ENCODE data around the gene FCHSD2. TPM values are rescaled to one million over a fixed set of nuclear protein-coding genes. Genes with fewer than 3 reads are reported as not detected.
"Not testable (repeated sequence)": the region's sequence is repeated elsewhere in the genome, so short reads cannot be mapped to it uniquely, and the experiment has no call there.

Gene FCHSD2
- total RNA-seq, 1 experiment from 2014 or later, result 4.6 TPM

DNA sequence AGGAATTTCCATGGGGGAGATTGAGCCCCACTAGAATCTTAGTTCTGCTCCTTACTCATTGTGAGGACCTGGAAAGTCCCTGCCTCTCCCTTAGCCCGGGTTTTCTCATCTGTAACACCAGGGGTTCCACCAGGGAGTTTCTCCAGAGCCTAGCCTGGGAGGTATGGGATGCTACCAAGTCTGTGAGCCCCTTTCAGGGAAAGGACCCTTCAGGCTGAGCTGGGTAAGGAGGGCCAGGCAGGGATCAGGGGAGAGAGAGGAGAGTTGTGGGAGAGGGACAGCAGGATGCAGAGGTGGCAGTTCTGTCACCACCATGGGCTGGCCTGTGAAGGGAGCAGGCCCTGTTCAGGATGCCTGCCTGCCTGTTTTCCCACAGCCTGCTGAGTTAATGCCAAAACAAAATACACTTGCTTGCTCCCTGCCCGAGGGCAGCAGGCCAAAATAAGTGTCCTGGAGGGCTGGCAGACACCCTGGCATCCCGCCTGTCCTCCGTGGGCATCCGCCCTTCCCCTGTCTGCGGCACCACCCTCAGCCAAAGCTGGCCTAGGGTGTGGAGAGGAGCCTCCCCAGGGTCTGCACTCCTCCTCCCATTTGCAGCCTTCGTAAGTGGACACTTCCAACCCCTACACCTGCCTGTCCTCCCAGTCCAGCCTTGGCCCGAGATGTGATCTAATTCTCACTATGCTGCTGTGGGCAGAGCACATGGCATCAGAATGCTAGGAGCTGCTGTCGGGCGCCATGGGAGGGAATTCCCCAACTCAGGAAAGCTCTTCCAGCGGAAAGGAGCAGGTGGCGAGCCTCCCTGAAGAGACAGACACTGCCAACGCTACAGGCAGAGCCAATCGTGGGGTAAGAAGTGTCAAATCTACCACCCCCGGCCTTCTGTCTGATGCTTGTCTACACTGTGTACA is 5.9 kb upstream of the FCHSD2 start:
- H3K36me3 ChIP-seq (replicated peaks; ENCODE audit: control insufficient read depth, insufficient read depth, low read length), result no peaks in the 10 kb centered on the region
- no peaks in the 10 kb centered on the region for H3K27me3 ChIP-seq (ENCODE audit: control insufficient read depth, insufficient read depth, low read length)
- peak; percentile 68 for DNase-seq
- H3K4me3 ChIP-seq (ENCODE audit: insufficient read depth, low read depth, low read length), result no peak overlapping the region

DNA sequence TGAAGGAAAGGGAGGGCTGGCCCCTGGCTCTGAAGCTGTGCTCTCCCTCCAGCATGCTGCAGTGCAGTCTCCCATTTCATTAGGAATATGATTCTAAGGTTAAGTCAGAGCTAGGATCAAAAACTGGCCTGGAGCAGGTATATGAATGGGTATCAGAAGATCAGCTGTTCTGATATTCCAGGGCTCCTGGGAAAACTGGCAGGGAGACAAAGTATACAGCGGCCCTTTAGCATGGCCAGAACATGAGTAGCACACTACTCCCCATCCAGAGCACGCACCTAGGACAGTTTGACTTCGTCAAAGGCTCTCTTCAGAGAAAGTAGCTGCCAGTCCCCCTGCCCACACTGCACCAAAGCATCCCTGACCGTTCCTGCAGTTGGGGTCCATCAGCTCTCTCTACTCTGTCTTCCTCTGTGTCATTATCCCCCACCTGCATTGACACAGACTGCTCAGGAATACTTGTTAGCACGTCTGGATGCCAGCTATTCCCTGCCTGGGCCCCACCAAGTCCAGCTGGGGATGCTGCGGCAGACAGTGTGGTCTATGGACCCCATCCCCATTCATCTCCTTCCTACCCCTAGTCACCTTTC is 4.0 kb upstream of the FCHSD2 start:
- H3K27me3 ChIP-seq (ENCODE audit: control insufficient read depth, insufficient read depth, low read length), result no peaks in the 10 kb centered on the region
- no peaks in the 10 kb centered on the region for H3K36me3 ChIP-seq (replicated peaks; ENCODE audit: control insufficient read depth, insufficient read depth, low read length)
- no peak for DNase-seq
- no peak overlapping the region for H3K4me3 ChIP-seq (ENCODE audit: insufficient read depth, low read depth, low read length)

- Histone ChIP-seq H3K27me3 (ENCODE audit: control insufficient read depth, insufficient read depth, low read length) (peaks cover 3% of the 10 kb centered on the region; the same call in 1 of the 2 replicates), H3K4me3 (ENCODE audit: insufficient read depth, low read depth, low read length) (peak overlapping the region; percentile 79), H3K36me3 (replicated peaks; ENCODE audit: control insufficient read depth, insufficient read depth, low read length) (no peaks in the 10 kb centered on the region)
- DNase-seq, result no peak
Observed at GRCh38 chr11:73143126-73143838, 1.2 kb upstream of the FCHSD2 start.

DNA sequence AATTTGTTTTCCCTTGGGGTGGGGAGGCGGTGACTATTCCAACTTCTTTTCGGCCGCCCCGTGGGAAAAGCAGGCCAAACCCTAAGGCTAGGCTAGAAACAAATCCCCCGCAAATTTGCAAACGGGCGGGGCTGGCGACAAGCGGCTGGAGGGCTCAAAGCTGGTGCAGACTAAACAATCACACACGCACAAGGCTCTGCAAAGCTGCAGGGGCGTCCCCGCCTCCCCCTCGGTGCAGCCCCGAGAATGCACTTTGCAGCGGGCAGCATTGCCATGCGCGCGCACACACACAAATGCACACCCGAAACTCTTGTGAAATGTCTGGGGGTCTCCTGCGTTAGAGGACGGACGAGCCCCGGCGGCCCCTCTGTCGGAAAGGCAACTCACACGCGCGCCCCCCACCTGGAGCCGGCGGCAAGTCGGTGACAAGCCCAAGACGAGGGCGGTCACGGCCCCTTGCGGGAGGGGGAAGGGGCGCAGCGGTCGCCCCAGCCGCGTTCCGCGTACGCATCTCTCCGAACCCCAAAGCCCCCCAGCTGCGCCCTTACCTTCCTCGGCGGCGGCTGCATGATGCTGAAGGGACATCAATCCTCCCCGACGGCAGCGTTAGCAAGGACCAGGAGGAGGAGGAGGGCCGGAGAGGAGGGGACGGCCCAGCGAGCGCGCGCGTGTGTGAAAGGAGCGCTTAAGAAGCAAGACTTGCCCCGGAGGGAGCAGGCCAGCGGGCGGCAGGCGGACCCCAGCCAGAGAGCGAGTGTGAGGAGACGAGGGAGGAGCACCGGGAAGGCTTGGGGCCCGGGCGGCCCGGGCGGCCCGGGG is 600 bp downstream of the FCHSD2 start:
- Histone ChIP-seq H3K27me3 (ENCODE audit: control insufficient read depth, insufficient read depth, low read length) (peaks cover 3% of the 10 kb centered on the region; the same call in 1 of the 2 replicates), H3K4me3 (ENCODE audit: insufficient read depth, low read depth, low read length) (peak overlapping the region; percentile 79), H3K36me3 (replicated peaks; ENCODE audit: control insufficient read depth, insufficient read depth, low read length) (no peaks in the 10 kb centered on the region; the same call in 1 of the 2 replicates)
- DNase-seq, result peak; percentile 74

DNA sequence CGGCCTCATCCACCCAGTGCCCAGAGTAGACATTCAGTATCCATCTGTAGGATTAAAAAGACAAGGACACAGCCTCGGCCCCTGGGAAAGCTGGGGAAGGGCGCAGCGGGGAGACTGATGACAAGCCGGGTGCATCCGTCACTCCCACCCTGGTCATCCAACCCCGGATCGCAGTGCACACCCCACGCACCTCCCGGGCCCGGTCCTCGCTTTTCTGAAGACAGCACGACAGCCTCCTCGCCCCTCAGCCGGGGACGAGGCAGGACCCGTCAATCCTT is 1.1 kb downstream of the FCHSD2 start:
- H3K36me3 ChIP-seq (replicated peaks; ENCODE audit: control insufficient read depth, insufficient read depth, low read length), result no peaks in the 10 kb centered on the region; the same call in 1 of the 2 replicates
- peak overlapping the region; percentile 79 for H3K4me3 ChIP-seq (ENCODE audit: insufficient read depth, low read depth, low read length)
- peak; percentile 55 for DNase-seq
- H3K27me3 ChIP-seq (ENCODE audit: control insufficient read depth, insufficient read depth, low read length), result peaks cover 3% of the 10 kb centered on the region; the same call in 1 of the 2 replicates

DNA sequence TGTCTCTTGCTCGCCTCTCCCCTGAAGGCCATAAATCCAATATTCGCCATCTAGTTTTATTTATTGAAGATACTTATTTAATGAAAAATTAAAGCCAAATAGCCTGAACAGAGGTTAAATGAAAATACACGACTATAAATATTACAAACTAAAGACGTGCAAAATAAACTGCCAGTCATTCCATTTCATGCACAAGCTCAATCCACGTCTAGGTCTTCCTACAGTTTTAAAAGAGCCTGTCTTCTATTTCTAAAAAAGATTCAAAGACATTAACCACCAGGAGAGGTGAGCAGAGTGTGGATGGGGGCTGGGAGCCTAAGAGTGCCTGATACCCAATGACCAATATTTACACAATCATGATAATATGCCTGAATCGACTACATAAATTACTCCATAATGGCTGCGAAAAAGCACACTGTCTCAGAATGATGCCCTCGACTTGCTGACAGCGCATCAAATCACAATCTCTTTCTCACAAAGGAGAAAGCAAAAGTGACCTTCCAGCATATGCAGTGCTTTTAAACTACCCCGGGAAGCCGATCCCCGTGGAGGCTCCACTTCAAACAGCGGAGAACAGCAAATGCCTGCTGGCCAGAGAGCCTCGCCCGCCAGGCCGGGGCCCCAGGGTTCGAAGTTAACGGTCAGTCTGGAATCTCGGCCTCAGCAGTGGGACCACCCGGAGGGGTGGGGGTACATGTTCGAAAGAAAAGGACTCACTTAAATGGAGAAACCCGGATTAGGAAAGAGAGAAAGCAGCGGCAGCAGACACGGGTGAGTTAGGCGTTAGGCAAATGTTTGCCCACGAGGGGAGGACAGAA is 1.7 kb downstream of the FCHSD2 start:
- H3K36me3 ChIP-seq (replicated peaks; ENCODE audit: control insufficient read depth, insufficient read depth, low read length), result no peaks in the 10 kb centered on the region; the same call in 1 of the 2 replicates
- peak overlapping the region; percentile 79 for H3K4me3 ChIP-seq (ENCODE audit: insufficient read depth, low read depth, low read length)
- H3K27me3 ChIP-seq (ENCODE audit: control insufficient read depth, insufficient read depth, low read length), result peaks cover 3% of the 10 kb centered on the region; the same call in 1 of the 2 replicates
- DNase-seq, result peak; percentile 73

GRCh38 chr11:73139476-73140198 is 2.5 kb downstream of the FCHSD2 start:
- DNase-seq, result no peak
- H3K4me3 ChIP-seq (ENCODE audit: insufficient read depth, low read depth, low read length), result no peak overlapping the region
- peaks cover 3% of the 10 kb centered on the region; the same call in 1 of the 2 replicates for H3K27me3 ChIP-seq (ENCODE audit: control insufficient read depth, insufficient read depth, low read length)
- H3K36me3 ChIP-seq (replicated peaks; ENCODE audit: control insufficient read depth, insufficient read depth, low read length), result no peaks in the 10 kb centered on the region; the same call in 1 of the 2 replicates

DNA sequence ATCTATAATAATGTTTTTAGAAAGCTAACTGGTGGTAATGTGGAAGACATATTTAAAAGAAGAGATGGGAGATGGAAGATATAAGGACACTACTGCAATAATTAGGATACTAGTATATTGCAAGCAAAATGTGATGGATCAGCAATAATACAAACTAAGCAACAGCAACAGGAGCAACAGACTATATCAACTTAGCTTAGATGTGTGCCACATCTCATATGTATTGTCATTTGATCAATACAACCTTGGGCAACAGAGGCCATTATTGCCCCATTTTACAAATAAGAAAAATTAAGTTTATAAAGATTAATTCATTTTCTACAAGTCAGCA is 4.2 kb downstream of the FCHSD2 start:
- no peak for DNase-seq
- Histone ChIP-seq H3K4me3 (ENCODE audit: insufficient read depth, low read depth, low read length) (no peak overlapping the region), H3K36me3 (replicated peaks; ENCODE audit: control insufficient read depth, insufficient read depth, low read length) (no peaks in the 10 kb centered on the region; the same call in 1 of the 2 replicates), H3K27me3 (ENCODE audit: control insufficient read depth, insufficient read depth, low read length) (peaks cover 3% of the 10 kb centered on the region; the same call in 1 of the 2 replicates)

GRCh38 chr11:73137262-73137943 is 4.7 kb downstream of the FCHSD2 start:
- no peak for DNase-seq
- Histone ChIP-seq H3K4me3 (ENCODE audit: insufficient read depth, low read depth, low read length) (no peak overlapping the region), H3K36me3 (replicated peaks; ENCODE audit: control insufficient read depth, insufficient read depth, low read length) (no peaks in the 10 kb centered on the region; the same call in 1 of the 2 replicates), H3K27me3 (ENCODE audit: control insufficient read depth, insufficient read depth, low read length) (peaks cover 3% of the 10 kb centered on the region; the same call in 1 of the 2 replicates)

GRCh38 chr11:73136722-73137121 is 5.4 kb downstream of the FCHSD2 start:
- H3K36me3 ChIP-seq (replicated peaks; ENCODE audit: control insufficient read depth, insufficient read depth, low read length); H3K27me3 ChIP-seq (ENCODE audit: control insufficient read depth, insufficient read depth, low read length); H3K4me3 ChIP-seq (ENCODE audit: insufficient read depth, low read depth, low read length); DNase-seq: not testable (repeated sequence)

- no peaks in the 10 kb centered on the region; the same call in 1 of the 2 replicates for H3K27me3 ChIP-seq (ENCODE audit: control insufficient read depth, insufficient read depth, low read length)
- H3K4me3 ChIP-seq (ENCODE audit: insufficient read depth, low read depth, low read length), result no peak overlapping the region
- DNase-seq, result no peak
- H3K36me3 ChIP-seq (replicated peaks; ENCODE audit: control insufficient read depth, insufficient read depth, low read length), result no peaks in the 10 kb centered on the region; the same call in 1 of the 2 replicates
Observed at GRCh38 chr11:73135346-73136284, 6.5 kb downstream of the FCHSD2 start.

- H3K4me3 ChIP-seq (ENCODE audit: insufficient read depth, low read depth, low read length); H3K36me3 ChIP-seq (replicated peaks; ENCODE audit: control insufficient read depth, insufficient read depth, low read length); H3K27me3 ChIP-seq (ENCODE audit: control insufficient read depth, insufficient read depth, low read length); DNase-seq: not testable (repeated sequence)
Observed at GRCh38 chr11:73132349-73132748, 9.8 kb downstream of the FCHSD2 start.
